PC-9 (cell line): Measurements from ENCODE around the gene CDH1. TPM values are rescaled to one million over a fixed set of nuclear protein-coding genes. Genes with fewer than 3 reads are reported as not detected.
A peak's percentile ranks its signal among the peaks of the same experiment; 100 is the strongest.

Source experiments
- BruUV-seq: library from RNA; stranded (reverse); fragments of 400-500 nt; replicated peaks from 2 replicates; lab custom pipeline; 2021; lab: Mats Ljungman, UMichigan
- CTCF ChIA-PET: fragments of 300-600 bp; sonication (Branson Sonifier 250); formaldehyde crosslinking; loops from one replicate; lab custom pipeline; 2022; ENCODE audit warnings: antibody characterized with exemption; lab: Charles Lee
- POLR2A ChIA-PET: fragments of 300-600 bp; sonication (Branson Sonifier 250); formaldehyde crosslinking; loops from one replicate; lab custom pipeline; 2022; ENCODE audit warnings: antibody characterized with exemption; ENCODE audit not compliant: unreplicated experiment; lab: Charles Lee
- DNase-seq, 2 experiments: peaks; one replicate each; pipeline versions ENCODE4 v3.0.0 to v3.0.0-alpha.2; 2015 to 2022; ENCODE audit warnings: mixed read lengths in 1 of 2
- H2AFZ ChIP-seq: fragments of 200-600 bp; sonication (generic); 2 replicates; pipeline ENCODE4 v1.8.1; 2017; ENCODE audit warnings: antibody characterized with exemption
- H3F3A ChIP-seq: fragments of 200-600 bp; sonication (generic); 2 replicates; pipeline ENCODE4 v1.8.1; 2017; ENCODE audit warnings: antibody characterized with exemption, mild to moderate bottlenecking, low read depth; ENCODE audit not compliant: insufficient read depth
- H3K27ac ChIP-seq: fragments of 200-600 bp; sonication (generic); 2 replicates; pipeline ENCODE4 v1.6.1; 2016; ENCODE audit warnings: mixed run types
- H3K27me3 ChIP-seq: fragments of 200-600 bp; sonication (generic); 2 replicates; pipeline ENCODE4 v1.6.1; 2016; ENCODE audit warnings: low read depth, mixed run types; ENCODE audit not compliant: insufficient read depth
- H3K36me3 ChIP-seq: fragments of 200-600 bp; sonication (generic); 2 replicates; pipeline ENCODE4 v1.6.1; 2016; ENCODE audit warnings: low read depth, mixed run types
- H3K4me1 ChIP-seq: fragments of 200-600 bp; sonication (generic); replicated peaks from 2 replicates; pipeline ENCODE4 v1.6.1; 2016; ENCODE audit warnings: mixed run types; ENCODE audit not compliant: insufficient read depth
- H3K4me2 ChIP-seq: fragments of 200-600 bp; sonication (generic); 2 replicates; pipeline ENCODE4 v1.6.1; 2017; ENCODE audit warnings: mixed run types
- H3K4me3 ChIP-seq: fragments of 200-600 bp; sonication (generic); 2 replicates; pipeline ENCODE4 v1.6.1; 2016; ENCODE audit warnings: mixed run types
- H3K79me2 ChIP-seq: fragments of 200-600 bp; sonication (generic); 2 replicates; pipeline ENCODE4 v1.6.1; 2017; ENCODE audit warnings: low read depth, mixed run types
- H3K9me2 ChIP-seq: fragments of 200-600 bp; sonication (generic); 2 replicates; pipeline ENCODE4 v1.8.1; 2017; ENCODE audit warnings: mild to moderate bottlenecking; ENCODE audit not compliant: insufficient read depth
- H3K9me3 ChIP-seq: fragments of 200-600 bp; sonication (generic); 2 replicates; pipeline ENCODE4 v1.8.1; 2016; ENCODE audit warnings: low read depth; ENCODE audit not compliant: insufficient read depth
- H4K20me1 ChIP-seq: fragments of 200-600 bp; sonication (generic); 2 replicates; pipeline ENCODE4 v1.8.1; 2017; ENCODE audit not compliant: insufficient read depth
- EZH2 ChIP-seq: fragments of 200-600 bp; sonication (generic); IDR thresholded peaks from 2 replicates; pipeline ENCODE4 v1.8.0; 2017; ENCODE audit warnings: antibody characterized with exemption, low read depth
- intact Hi-C: fragments of 100-400 bp; cut with micrococcal nuclease; formaldehyde crosslinking; loops from one replicate; pipeline ENCODE4 v1.10.0; 2022; ENCODE audit not compliant: unreplicated experiment
- total RNA-seq: library from RNA; stranded (reverse); gene quantifications from 2 replicates; pipeline ENCODE4 v1.2.3, GENCODE V29; 2021
- TF ChIP-seq, protein P1 (sequence below): fragments of 200-600 bp; sonication (generic); conservative IDR thresholded peaks from 2 replicates; pipeline ENCODE4 v1.6.1; 2017; ENCODE audit warnings: mixed run types, antibody characterized with exemption, mild to moderate bottlenecking, moderate library complexity

CDH1 gene
- total RNA-seq, 1 experiment from 2014 or later = 120 TPM

GRCh38 chr16:68814516-68814915, 77.4 kb downstream of the CDH1 start:
- Histone ChIP-seq H3K36me3 (peaks cover 49% of the 10 kb centered on the region), H3K4me3 (no peak overlapping the region), H3K4me1 (no peaks in the 10 kb centered on the region), H2AFZ (no peak overlapping the region), H3K4me2 (no peak overlapping the region), H3K79me2 (no peaks in the 10 kb centered on the region), H4K20me1 (no peaks in the 10 kb centered on the region; the same call in 1 of the 2 replicates), H3K9me3 (no peaks in the 10 kb centered on the region), H3K9me2 (no peaks in the 10 kb centered on the region), H3K27ac (no peak overlapping the region), H3K27me3 (no peaks in the 10 kb centered on the region), H3F3A (peaks cover 3% of the 10 kb centered on the region; the same call in 1 of the 2 replicates)
- intact Hi-C loops = no loop called here
- CTCF ChIA-PET = no interaction called here
- POLR2A ChIA-PET = no interaction called here
- TF ChIP-seq EZH2 = no peak
- TF ChIP-seq, protein P1, sequence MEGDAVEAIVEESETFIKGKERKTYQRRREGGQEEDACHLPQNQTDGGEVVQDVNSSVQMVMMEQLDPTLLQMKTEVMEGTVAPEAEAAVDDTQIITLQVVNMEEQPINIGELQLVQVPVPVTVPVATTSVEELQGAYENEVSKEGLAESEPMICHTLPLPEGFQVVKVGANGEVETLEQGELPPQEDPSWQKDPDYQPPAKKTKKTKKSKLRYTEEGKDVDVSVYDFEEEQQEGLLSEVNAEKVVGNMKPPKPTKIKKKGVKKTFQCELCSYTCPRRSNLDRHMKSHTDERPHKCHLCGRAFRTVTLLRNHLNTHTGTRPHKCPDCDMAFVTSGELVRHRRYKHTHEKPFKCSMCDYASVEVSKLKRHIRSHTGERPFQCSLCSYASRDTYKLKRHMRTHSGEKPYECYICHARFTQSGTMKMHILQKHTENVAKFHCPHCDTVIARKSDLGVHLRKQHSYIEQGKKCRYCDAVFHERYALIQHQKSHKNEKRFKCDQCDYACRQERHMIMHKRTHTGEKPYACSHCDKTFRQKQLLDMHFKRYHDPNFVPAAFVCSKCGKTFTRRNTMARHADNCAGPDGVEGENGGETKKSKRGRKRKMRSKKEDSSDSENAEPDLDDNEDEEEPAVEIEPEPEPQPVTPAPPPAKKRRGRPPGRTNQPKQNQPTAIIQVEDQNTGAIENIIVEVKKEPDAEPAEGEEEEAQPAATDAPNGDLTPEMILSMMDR = no peak
- BruUV-seq = no TSS peak
- no peak for DNase-seq

DNA sequence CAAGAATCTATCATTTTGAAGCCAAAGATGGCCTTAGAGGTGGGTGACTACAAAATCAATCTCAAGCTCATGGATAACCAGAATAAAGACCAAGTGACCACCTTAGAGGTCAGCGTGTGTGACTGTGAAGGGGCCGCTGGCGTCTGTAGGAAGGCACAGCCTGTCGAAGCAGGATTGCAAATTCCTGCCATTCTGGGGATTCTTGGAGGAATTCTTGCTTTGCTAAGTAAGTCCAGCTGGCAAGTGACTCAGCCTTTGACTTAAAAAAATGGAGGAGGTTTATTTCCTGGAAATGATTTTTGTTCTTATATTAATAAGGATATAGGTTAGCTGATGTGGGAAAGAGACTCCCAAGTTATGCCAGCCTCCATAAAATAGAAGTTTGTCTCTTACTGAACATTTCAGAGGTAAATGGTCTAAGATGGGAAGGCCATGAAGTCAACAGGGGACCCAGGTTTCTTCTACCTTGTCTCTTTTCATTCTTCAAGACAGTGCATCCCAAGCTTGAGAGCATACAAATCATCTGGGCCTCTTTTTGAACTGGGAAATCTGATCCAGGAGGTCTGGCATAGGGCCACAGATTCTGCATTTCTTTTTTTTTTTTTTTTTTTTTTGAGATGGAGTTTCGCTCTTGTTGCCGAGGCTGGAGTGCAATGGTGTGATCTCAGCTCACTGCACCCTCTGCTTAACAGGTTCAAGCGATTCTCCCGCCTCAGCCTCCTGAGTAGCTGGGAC, 86.5 kb downstream of the CDH1 start:
- intact Hi-C loops = no loop called here
- Histone ChIP-seq H3K27me3 (no peaks in the 10 kb centered on the region), H3K4me1 (no peaks in the 10 kb centered on the region), H3K4me2 (no peak overlapping the region), H4K20me1 (no peaks in the 10 kb centered on the region), H3K4me3 (no peak overlapping the region), H3K9me2 (no peaks in the 10 kb centered on the region), H3K27ac (no peak overlapping the region), H3K9me3 (no peaks in the 10 kb centered on the region), H3K36me3 (peaks cover 24% of the 10 kb centered on the region; the same call in 1 of the 2 replicates), H3K79me2 (no peaks in the 10 kb centered on the region), H3F3A (no peaks in the 10 kb centered on the region; the same call in 1 of the 2 replicates), H2AFZ (no peak overlapping the region)
- TF ChIP-seq EZH2 = no peak
- TF ChIP-seq, protein P1 = no peak
- POLR2A ChIA-PET = interaction anchor here (0.6 to 0.7 kb wide), 2 partner anchors 116 to 1395 kb away, joined by 6 read pairs; no protein-coding TSS in a partner anchor
- CTCF ChIA-PET = interaction anchor here (0.7 kb wide), 1 partner anchor 23 kb away, joined by 3 read pairs; no protein-coding TSS in a partner anchor
- no TSS peak for BruUV-seq
- DNase-seq = peak in 1 of 2 experiments; percentile 37

DNA sequence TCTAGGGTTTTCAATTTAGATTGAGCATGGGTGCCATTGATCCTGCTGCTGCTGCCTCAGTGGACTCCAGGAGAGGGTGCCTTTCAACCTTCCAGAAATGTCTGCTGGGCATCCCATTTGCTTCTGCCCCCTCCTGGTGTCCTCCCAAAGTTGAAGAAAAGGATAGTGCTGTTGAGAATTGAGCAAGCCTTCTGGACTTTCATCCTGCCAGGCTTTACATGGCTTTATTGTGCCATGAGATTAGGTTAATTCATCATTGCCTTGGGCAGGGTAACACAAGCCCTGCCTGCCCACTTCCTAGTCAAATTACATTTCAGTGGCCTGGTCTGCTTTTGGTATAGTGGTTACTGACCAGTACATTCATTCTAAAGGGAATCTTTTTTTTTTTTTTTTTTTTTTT, 88.3 kb downstream of the CDH1 start:
- BruUV-seq = no TSS peak
- Histone ChIP-seq H3K4me3 (no peak overlapping the region), H3K4me2 (no peak overlapping the region), H3K27me3 (no peaks in the 10 kb centered on the region), H3K79me2 (no peaks in the 10 kb centered on the region), H4K20me1 (no peaks in the 10 kb centered on the region), H3K27ac (no peak overlapping the region), H3F3A (no peaks in the 10 kb centered on the region; the same call in 1 of the 2 replicates), H3K36me3 (0 out of 2 replicates have a peak, but pooled peaks cover 21% of the 10 kb centered on the region), H3K4me1 (no peaks in the 10 kb centered on the region), H2AFZ (no peak overlapping the region), H3K9me3 (no peaks in the 10 kb centered on the region), H3K9me2 (no peaks in the 10 kb centered on the region)
- TF ChIP-seq, protein P1 = no peak
- TF ChIP-seq EZH2 = no peak
- no peak for DNase-seq
- intact Hi-C loops = no loop called here
- ChIA-PET POLR2A (no interaction called here), CTCF (no interaction called here)
